ENCODE measurements around the gene RNF113A.
"Not testable (repeated sequence)": the region's sequence is repeated elsewhere in the genome, so short reads cannot be mapped to it uniquely, and the experiment has no call there.

Gene RNF113A

GRCh38 chrX:119833905-119834304 is 37.6 kb downstream of the RNF113A start:
- DNase-seq: no peak

GRCh38 chrX:119828446-119828845 is 43.1 kb downstream of the RNF113A start:
- no peak for DNase-seq

- no peak for DNase-seq
These were observed 45.1 kb downstream of the RNF113A start for GRCh38 chrX:119826399-119826959.

DNA sequence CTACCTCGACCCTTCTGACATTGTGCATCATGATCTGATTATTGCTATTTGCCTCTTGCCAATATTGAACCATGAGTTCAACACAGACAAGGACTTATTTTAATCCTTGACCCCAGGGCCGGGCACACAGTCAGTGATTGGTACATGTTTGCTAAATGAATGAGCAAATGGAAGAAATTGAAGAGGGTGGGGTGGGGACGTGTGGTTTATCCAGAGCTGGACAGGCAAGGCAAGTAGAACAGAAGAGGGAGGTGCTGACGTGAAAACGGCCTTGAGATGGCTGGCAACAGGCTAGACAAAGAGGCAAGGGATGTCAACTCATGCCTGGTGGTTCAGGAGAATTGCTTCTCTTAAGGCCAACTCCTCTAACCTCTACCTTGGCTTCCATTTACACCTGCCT is 47.3 kb downstream of the RNF113A start:
- DNase-seq: not testable (repeated sequence)

DNA sequence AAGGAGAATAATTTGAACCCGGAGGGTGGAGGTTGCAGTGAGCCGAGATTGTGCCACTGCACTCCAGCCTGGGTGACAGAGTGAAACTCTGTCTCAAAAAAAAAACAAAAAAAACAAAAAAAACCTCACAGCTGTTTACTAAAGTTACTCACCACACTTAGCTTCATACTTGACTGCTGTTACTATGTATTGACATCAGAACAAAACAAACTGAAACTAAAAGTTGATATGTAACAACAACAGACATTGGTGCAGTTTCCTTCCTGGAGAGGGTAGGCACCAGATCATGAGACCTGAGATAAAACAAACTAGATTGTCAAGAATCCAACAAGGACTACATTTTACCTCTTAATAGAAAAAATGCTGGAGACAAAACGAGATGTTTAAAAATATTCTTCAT is 49.8 kb downstream of the RNF113A start:
- not testable (repeated sequence) for DNase-seq

Measured in activated gamma-delta T cell (primary cell).